HUES6 (cell line): ENCODE results near the gene DNAJC6.
A peak's percentile ranks its signal among the peaks of the same experiment; 100 is the strongest.

Experiments
- H3K27ac ChIP-seq: 2 replicates; pipeline ENCODE4 v1.7.0; 2013; ENCODE audit warnings: low read depth, mild to moderate bottlenecking, low read length, inconsistent platforms
- H3K27me3 ChIP-seq: 2 replicates; pipeline ENCODE4 v1.6.1; 2013; ENCODE audit warnings: low read length; ENCODE audit not compliant: control insufficient read depth, insufficient read depth
- H3K36me3 ChIP-seq: 2 replicates; pipeline ENCODE4 v1.6.1; 2013; ENCODE audit warnings: low read length; ENCODE audit not compliant: control insufficient read depth, insufficient read depth
- H3K4me1 ChIP-seq: 2 replicates; pipeline ENCODE4 v1.6.1; 2013; ENCODE audit warnings: low read length; ENCODE audit not compliant: control insufficient read depth, insufficient read depth
- H3K4me3 ChIP-seq: 2 replicates; pipeline ENCODE4 v1.5.1; 2013; ENCODE audit warnings: low read depth, low read length
- H3K9ac ChIP-seq: one replicate; pipeline ENCODE4 v1.6.1; 2013; ENCODE audit warnings: mild to moderate bottlenecking, low read length
- H3K9me3 ChIP-seq: 2 replicates; pipeline ENCODE4 v1.6.1; 2013; ENCODE audit warnings: low read depth, low read length; ENCODE audit not compliant: control insufficient read depth, insufficient read depth

Gene DNAJC6

DNA sequence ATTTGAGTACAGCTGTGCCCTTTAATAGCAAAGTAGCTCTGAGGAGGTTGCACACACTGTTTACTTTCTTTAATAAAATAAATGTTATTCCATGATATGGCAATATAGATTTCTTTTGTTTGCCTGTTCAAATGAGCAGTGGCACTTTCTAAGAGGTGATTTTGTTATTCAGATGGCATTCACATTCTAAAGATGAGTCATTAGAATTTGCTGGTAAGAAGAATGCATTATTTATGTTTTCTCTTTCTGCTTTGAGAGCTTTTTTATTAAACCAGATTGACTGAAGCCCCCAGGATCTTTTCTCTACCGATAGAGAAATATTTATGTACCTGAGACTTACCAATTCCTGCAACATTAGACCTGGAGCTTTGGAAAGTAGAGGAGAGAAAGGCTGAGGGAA is 100.0 kb downstream of the DNAJC6 start:
- Histone ChIP-seq H3K27ac (no peak overlapping the region), H3K9me3 (no peaks in the 10 kb centered on the region), H3K9ac (no peak overlapping the region), H3K27me3 (no peaks in the 10 kb centered on the region), H3K4me3 (no peak overlapping the region), H3K4me1 (peaks cover 12% of the 10 kb centered on the region), H3K36me3 (no peaks in the 10 kb centered on the region)

DNA sequence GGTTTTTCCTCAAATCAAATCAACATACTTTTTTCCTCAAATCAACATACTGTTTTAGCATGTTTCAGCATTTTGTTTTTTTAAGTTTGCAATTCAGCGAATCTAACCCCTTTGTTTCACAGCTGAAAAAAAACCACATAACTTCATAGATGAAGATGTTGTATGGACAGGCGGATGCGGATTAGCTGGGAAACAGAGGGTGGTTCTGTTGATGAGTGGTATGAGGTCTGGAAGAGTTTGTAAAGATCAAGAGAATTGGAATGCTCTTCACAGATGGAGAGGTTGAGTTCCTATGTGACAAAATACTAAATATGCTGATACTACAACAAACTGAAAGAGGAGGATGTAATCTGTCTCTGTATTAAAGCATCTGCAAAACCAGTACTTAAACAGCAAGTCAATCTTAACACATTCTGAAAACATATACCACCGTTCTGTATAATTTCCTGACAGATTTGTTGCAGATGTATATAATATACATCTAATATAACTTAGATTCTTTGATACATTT is 100.5 kb downstream of the DNAJC6 start:
- peaks cover 12% of the 10 kb centered on the region for H3K4me1 ChIP-seq
- H3K36me3 ChIP-seq = no peaks in the 10 kb centered on the region
- H3K27me3 ChIP-seq = no peaks in the 10 kb centered on the region
- H3K27ac ChIP-seq = no peak overlapping the region
- H3K9me3 ChIP-seq = no peaks in the 10 kb centered on the region
- no peak overlapping the region for H3K4me3 ChIP-seq
- H3K9ac ChIP-seq = no peak overlapping the region

DNA sequence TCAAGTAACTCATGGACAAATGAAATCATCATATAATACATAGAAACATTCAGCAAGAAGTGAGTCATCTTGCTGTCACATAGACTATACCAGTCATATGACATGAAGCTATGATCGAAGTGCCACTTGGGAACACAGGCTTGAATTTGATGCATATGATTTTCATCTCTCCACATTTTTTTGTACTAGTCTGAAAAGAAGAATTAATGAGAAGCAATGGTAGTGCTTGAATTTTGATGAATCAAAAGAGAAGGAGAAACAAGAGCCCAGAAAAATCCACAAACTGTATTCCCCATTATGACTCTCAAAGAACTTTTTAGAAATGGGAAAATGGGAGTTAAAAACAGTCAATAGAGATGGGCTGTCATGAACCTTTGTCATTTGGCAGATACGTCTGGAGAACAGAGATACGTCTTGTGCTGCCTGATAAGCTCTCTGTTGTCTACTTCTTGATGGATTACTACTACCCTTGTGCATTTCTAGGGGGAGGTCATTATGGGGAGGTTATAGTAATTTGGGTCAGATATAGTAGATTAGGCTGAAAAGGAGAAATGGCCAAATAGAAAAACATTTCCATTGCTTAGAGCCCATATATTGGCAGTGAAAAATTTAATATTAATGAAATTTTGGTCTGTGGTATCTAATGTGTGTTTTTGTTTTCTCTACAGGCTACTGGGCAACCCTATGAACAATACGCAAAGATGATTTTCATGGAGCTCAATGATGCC is 103.1 kb downstream of the DNAJC6 start:
- Histone ChIP-seq H3K36me3 (no peaks in the 10 kb centered on the region), H3K9me3 (no peaks in the 10 kb centered on the region)

DNA sequence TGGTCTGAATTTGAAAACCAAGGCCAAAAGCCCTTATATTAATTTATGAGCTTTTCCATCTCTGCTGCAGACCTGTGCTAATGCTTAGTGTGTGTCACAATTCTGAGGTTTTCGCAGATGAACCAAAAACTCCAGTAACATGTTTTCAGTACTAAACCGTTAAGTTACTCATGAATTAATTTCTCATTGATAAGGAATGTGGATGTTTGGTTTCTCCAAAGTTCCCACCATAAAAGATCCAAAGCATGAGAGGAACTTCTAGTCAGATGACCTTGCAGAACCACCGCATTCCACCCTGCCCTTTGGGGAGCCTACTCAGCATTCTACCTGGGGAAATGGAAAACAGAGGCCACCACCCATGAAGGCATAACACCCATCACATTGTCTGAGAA is 103.6 kb downstream of the DNAJC6 start:
- H3K9ac ChIP-seq = no peak overlapping the region
- no peak overlapping the region for H3K27ac ChIP-seq
- H3K4me1 ChIP-seq = peaks cover 19% of the 10 kb centered on the region
- no peaks in the 10 kb centered on the region for H3K27me3 ChIP-seq
- H3K36me3 ChIP-seq = no peaks in the 10 kb centered on the region
- H3K9me3 ChIP-seq = no peaks in the 10 kb centered on the region
- H3K4me3 ChIP-seq = no peak overlapping the region

More for the DNA sequence above, 103.1 kb downstream of the DNAJC6 start:
- Histone ChIP-seq H3K27ac (no peak overlapping the region), H3K9ac (no peak overlapping the region), H3K4me3 (no peak overlapping the region), H3K4me1 (peaks cover 17% of the 10 kb centered on the region), H3K27me3 (no peaks in the 10 kb centered on the region)

DNA sequence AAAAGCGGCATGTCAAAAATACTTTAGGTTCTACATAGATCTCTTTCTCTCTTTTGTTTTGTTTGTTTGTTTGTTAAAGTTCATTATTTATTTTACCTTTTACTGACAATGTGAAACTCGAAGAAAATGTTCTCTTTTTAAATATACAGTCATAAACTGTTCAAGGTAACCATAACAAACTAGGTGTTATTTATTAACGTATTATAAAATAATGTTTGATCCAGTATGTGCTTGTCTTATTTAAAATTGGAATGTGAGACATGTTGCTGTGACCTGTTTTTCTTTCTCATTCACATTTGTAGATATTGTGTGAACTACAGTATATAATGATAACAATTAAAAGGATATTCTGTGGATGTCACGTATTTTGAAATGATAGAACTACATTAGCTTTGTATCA is 105.2 kb downstream of the DNAJC6 start:
- H3K9ac ChIP-seq = no peak overlapping the region
- no peaks in the 10 kb centered on the region for H3K36me3 ChIP-seq
- H3K27ac ChIP-seq = no peak overlapping the region
- H3K27me3 ChIP-seq = no peaks in the 10 kb centered on the region
- no peak overlapping the region for H3K4me3 ChIP-seq
- H3K4me1 ChIP-seq = peaks cover 17% of the 10 kb centered on the region
- H3K9me3 ChIP-seq = no peaks in the 10 kb centered on the region

DNA sequence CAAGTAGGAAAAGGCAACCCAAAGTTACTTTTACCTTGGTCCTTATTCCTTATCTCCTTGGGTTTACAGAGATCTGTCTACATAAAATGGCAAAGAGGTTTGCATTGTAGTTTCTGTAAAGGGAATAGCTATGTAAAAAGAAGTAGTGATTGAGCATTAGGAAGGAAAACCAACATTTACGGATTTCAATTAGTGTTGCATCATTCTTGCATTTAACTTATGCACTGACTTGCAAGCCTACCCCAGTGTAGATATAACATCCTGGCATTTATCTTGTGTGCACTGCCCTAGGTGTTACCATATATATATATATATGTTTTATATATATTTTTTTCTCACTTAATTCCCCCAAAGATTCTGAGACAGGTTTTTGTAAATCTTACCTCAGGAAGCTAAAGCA is 107.4 kb downstream of the DNAJC6 start:
- H3K9ac ChIP-seq = no peak overlapping the region
- no peak overlapping the region for H3K27ac ChIP-seq
- H3K36me3 ChIP-seq = no peaks in the 10 kb centered on the region
- no peaks in the 10 kb centered on the region for H3K27me3 ChIP-seq
- H3K4me1 ChIP-seq = peaks cover 15% of the 10 kb centered on the region
- no peaks in the 10 kb centered on the region for H3K9me3 ChIP-seq
- no peak overlapping the region for H3K4me3 ChIP-seq

DNA sequence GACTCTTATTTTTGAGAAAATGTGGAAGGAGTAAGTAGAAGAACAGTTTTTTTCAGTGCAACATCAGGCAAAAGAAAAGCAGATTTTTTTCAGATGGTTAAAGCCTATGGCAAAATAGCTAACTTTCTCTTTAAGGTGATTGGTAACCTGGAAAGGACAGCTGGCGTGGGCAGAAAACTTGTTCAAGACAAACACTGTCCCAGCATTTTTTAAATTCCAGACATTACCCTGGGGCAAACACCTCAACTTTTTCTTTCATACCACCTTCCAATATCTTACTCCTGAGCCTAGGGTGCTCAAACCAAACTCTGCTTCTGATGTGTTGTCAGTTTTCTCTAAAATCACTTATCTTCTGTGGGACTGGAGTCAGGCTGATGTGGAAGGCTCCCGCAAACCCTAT is 108.4 kb downstream of the DNAJC6 start:
- Histone ChIP-seq H3K27ac (no peak overlapping the region), H3K27me3 (no peaks in the 10 kb centered on the region)

DNA sequence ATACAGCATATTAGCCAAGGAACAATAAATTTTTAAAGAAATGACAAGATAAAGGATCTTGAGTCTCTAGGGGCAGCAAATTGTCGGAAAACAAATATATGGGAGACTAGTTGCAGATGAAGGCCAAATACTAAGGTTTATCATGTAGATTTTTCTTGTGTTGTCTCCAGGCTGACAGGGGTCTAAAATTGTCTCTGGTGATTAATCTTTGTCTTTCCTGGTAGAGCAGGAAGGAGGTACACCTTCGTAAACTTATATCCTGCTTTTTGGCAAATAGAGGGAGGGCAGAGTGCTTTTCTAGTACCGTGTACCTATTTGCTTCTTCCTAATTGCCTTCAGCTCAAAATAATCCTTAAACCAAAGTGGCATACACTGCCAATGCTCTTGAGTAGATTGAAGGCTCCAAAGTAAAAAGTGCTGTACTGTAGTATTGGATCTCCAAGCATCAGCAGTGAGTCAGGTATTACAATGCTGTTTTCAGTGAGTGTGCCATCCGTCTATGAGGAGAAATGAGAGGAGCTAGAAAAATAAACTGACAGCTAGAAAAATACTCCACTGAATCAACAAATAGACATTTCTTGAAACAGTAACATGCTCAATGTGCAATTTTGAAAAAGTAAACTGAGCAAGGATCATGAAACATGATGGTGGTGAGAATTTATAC is 109.3 kb downstream of the DNAJC6 start:
- Histone ChIP-seq H3K9me3 (no peaks in the 10 kb centered on the region), H3K4me3 (peak overlapping the region; percentile 70), H3K4me1 (peaks cover 23% of the 10 kb centered on the region), H3K36me3 (no peaks in the 10 kb centered on the region), H3K27ac (no peak overlapping the region), H3K9ac (no peak overlapping the region), H3K27me3 (no peaks in the 10 kb centered on the region)

More for the DNA sequence above, 108.4 kb downstream of the DNAJC6 start:
- Histone ChIP-seq H3K4me3 (no peak overlapping the region), H3K9me3 (no peaks in the 10 kb centered on the region), H3K36me3 (no peaks in the 10 kb centered on the region), H3K4me1 (peaks cover 23% of the 10 kb centered on the region), H3K9ac (no peak overlapping the region)

DNA sequence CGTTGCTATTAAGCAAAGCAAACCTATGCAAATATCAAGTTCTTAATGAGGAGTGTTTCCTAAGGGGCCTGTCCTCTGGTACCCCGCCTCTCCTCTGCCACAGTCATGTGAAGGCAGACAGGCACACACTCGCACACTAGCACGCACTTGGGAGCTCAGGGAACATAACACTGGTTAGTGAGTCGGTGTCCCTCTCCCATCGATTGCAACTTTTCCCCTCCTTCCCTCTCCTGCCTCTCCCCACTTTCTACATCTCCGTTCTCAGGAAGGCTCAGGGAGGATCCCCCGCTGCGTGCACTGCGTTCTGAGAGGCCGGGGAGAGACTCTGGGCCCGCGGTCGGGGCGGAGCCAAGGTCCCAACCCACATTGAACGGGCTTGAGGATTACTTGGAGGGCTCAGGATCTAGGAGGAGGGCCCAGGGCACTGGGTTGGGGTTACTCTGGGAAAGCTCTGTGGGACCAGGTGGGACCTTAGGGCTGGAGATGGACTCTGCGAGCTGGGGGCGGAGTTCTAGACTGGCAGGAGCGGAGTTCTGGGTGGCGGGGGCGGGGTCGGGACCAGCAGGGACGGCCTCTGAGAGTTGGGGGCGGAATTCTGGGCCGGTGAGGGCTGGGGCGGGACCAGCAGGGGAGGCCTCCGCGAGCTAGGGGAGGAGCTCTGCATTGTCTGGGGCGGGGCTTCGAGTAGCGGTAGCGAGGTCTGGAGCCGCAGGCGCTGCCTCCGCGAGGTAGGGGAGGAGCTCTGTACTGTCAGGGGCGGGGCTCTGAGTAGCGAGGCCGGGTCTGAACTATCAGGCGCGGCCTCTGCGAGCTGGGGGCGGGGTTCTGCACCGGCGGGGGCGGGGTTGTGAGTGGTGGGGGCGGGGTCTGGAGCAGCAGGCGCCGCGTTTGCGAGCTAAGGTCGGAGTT is 110.6 kb downstream of the DNAJC6 start:
- Histone ChIP-seq H3K27me3 (no peaks in the 10 kb centered on the region), H3K4me1 (peaks cover 30% of the 10 kb centered on the region), H3K9me3 (no peaks in the 10 kb centered on the region), H3K4me3 (peak overlapping the region; percentile 99), H3K27ac (peak overlapping the region; percentile 33; the same call in 1 of the 2 replicates), H3K36me3 (no peaks in the 10 kb centered on the region), H3K9ac (peak overlapping the region; percentile 41)

DNA sequence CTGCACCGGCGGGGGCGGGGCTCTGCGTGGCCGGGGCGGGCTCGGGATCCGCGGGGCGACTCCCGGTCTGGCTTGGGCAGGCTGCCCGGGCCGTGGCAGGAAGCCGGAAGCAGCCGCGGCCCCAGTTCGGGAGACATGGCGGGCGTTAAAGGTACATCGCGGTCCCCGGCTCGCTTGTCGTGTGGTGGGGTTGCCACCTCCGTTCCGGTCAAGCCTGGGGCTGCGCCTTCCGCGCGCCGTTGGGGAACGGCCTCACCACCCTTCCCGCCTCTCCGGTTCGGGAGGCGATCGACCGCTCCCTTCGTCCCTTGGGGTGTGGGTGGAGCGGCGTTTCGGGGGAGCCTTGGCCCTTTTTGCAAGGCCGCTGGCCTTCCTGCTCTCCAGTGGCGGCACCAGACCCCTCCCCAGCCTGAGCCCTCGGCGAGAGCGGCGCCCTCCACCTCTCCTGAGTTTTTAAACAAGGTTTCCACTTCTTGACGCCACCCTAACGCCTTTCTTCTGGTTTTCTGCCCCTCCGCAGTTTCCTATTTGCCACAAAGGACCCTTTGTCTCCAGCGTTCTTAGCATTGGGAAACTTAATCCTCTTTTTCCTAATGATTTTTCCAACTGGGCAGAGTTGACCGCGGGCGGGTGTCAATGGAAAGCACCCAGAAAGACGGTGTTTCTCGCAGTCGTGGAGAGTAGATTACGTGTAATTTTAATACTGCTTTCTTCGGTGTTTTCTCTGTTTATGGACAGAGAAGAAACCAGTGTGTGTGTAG is 111.4 kb downstream of the DNAJC6 start, which contains the start of the genes LEPR and LEPROT:
Gene LEPR, plus strand, starts transcription at position 79 of the 761 bp plus-strand sequence. CDS start 144,898 bp downstream, outside the sequence.
Gene LEPROT, plus strand, starts transcription at position 79 of the 761 bp plus-strand sequence. Its CDS starts 57 bp downstream, at position 136.
- H3K27me3 ChIP-seq = no peaks in the 10 kb centered on the region
- peak within 1 kb of the TSS; percentile 87 for H3K27ac ChIP-seq
- peak within 1 kb of the TSS; percentile 99 for H3K4me3 ChIP-seq
- peaks cover 38% of the 10 kb centered on the region for H3K4me1 ChIP-seq
- H3K36me3 ChIP-seq = peaks cover under 1% of the 10 kb centered on the region; the same call in 1 of the 2 replicates
- H3K9me3 ChIP-seq = no peaks in the 10 kb centered on the region
- H3K9ac ChIP-seq = peak within 1 kb of the TSS; percentile 98
